Stimulated activated CD4-positive, alpha-beta T cell treated with anti-CD3 and anti-CD28 coated beads, Interleukin-4, amount 100 ng/mL, for 4 hours (primary cell): Measurements from ENCODE around the gene GGA1.

ENCODE experiments used
- DNase-seq, 2 experiments: peaks; one replicate each; pipeline ENCODE4 v3.0.0-alpha.2; 2020

Gene GGA1

GRCh38 chr22:37632174-37633088, 23.8 kb downstream of the GGA1 start:
- DNase-seq, result no peak

- no peak for DNase-seq
These were observed 24.5 kb downstream of the GGA1 start for GRCh38 chr22:37633089-37633624.

- DNase-seq, result peak; percentile 26 to 46
These were observed 25.2 kb downstream of the GGA1 start for GRCh38 chr22:37633625-37634416.

- no peak for DNase-seq
These were observed 25.8 kb downstream of the GGA1 start for GRCh38 chr22:37634417-37634924.

- no peak for DNase-seq
These were observed 26.5 kb downstream of the GGA1 start for GRCh38 chr22:37635157-37635556.

GRCh38 chr22:37636186-37636948, 27.7 kb downstream of the GGA1 start:
- DNase-seq, result no peak

- no peak for DNase-seq
These were observed 28.3 kb downstream of the GGA1 start for GRCh38 chr22:37636949-37637273.

GRCh38 chr22:37638391-37639069, 29.9 kb downstream of the GGA1 start:
- DNase-seq, result no peak

GRCh38 chr22:37639070-37639760, 30.6 kb downstream of the GGA1 start, which contains the start of gene SH3BP1:
Gene SH3BP1 (plus strand): TSS chr22:37639669. CDS start chr22:37639788, 119 bp downstream.
- peak; percentile 41 to 64 for DNase-seq

- DNase-seq, result no peak
These were observed 31.3 kb downstream of the GGA1 start for GRCh38 chr22:37639771-37640590.

- DNase-seq, result no peak
These were observed 32.2 kb downstream of the GGA1 start for GRCh38 chr22:37640591-37641560.

GRCh38 chr22:37641561-37641949, 32.9 kb downstream of the GGA1 start:
- DNase-seq, result no peak

GRCh38 chr22:37643225-37643847, 34.7 kb downstream of the GGA1 start:
- peak; percentile 75 to 89 for DNase-seq

- no peak for DNase-seq
These were observed 38.7 kb downstream of the GGA1 start for GRCh38 chr22:37647317-37647716.

- DNase-seq, result no peak
These were observed 39.3 kb downstream of the GGA1 start for GRCh38 chr22:37647928-37648327.

- no peak for DNase-seq
These were observed 42.0 kb downstream of the GGA1 start for GRCh38 chr22:37650463-37651136.

- DNase-seq, result no peak
These were observed 46.1 kb downstream of the GGA1 start for GRCh38 chr22:37654563-37655251.

GRCh38 chr22:37655252-37655563, 46.6 kb downstream of the GGA1 start:
- no peak for DNase-seq
